GM23248 (cell line): Measurements from ENCODE around the gene FMO1.

ENCODE experiments used
- EZH2 ChIP-seq: fragments of 200-600 bp; sonication (generic); IDR thresholded peaks from 2 replicates; pipeline ENCODE4 v1.6.1; 2018; ENCODE audit warnings: antibody characterized with exemption, mild to moderate bottlenecking; ENCODE audit not compliant: insufficient read depth, poor library complexity, severe bottlenecking
- EZH2phosphoT487 ChIP-seq: fragments of 200-600 bp; sonication (generic); IDR thresholded peaks from 2 replicates; pipeline ENCODE4 v1.6.1; 2018; ENCODE audit warnings: antibody characterized with exemption, moderate library complexity, mild to moderate bottlenecking, low read depth; ENCODE audit not compliant: insufficient read depth

DNA sequence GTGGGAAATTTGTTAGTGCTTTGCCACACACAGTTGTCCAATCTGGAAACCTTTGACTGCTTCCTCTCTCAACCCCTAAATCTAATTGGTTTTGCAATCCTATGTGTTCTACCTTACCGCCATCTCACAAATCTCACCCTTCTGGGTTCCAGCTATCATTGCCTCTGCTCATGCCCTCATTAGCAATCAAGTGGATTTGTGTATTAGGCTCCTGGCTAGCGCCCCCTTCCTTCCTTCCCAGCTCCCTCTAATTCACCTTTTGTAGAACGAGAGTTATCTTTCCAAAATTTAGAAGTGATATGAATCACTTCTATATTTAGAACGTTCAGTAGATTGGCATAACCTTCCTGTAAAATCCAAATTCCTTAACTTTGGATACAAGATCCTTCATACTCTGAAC, 18.6 kb downstream of the FMO1 start:
- TF ChIP-seq EZH2phosphoT487 (no peak), EZH2 (no peak)
